ENCODE measurements around the gene RBP5. TPM values are rescaled to one million over a fixed set of nuclear protein-coding genes. Genes with fewer than 3 reads are reported as not detected.

Gene RBP5
- total and polyA plus RNA-seq, 10 of the 15 experiments (the other 5 are each of a cell fraction or from before 2014, with no cell fraction given), result 0.11 to 1.1 (median 0.31) TPM; not detected in 4

- TF ChIP-seq SUZ12 (IDR thresholded peaks at IDR 0.05; ENCODE audit: unreplicated experiment), result no peak
- no peak for TF ChIP-seq POU2F2 (IDR thresholded peaks at IDR 0.05; ENCODE audit: borderline replicate concordance, low read depth, low read length)
- TF ChIP-seq MEF2B (IDR thresholded peaks at IDR 0.05; ENCODE audit: partially characterized antibody, poor library complexity, severe bottlenecking), result peak; percentile 47
- TF ChIP-seq NR2C2 (IDR thresholded peaks at IDR 0.05; ENCODE audit: borderline replicate concordance, control insufficient read depth, insufficient read length, low read depth), result no peak
- TF ChIP-seq SMAD1 (IDR thresholded peaks at IDR 0.05; ENCODE audit: low read depth, partially characterized antibody), result no peak
- TF ChIP-seq SPI1 (IDR thresholded peaks at IDR 0.05; ENCODE audit: borderline replicate concordance, insufficient read depth, low read depth, low read length), result no peak
- 0 out of 2 replicates have a peak, but pooled peaks have one; percentile 18 for TF ChIP-seq IKZF1 (conservative IDR thresholded peaks at IDR 0.05)
- TF ChIP-seq SMARCA5 (IDR thresholded peaks at IDR 0.05), result no peak
- no peak for TF ChIP-seq ZNF274 (IDR thresholded peaks at IDR 0.05; ENCODE audit: insufficient read depth, insufficient read length)
- TF ChIP-seq HDGF (IDR thresholded peaks at IDR 0.05), result no peak
- no peak for TF ChIP-seq TCF7 (IDR thresholded peaks at IDR 0.05; ENCODE audit: borderline replicate concordance)
- peak; percentile 57 for TF ChIP-seq POLR2A (IDR thresholded peaks at IDR 0.05; ENCODE audit: low read depth, low read length)
- no peak for TF ChIP-seq EP300 (IDR thresholded peaks at IDR 0.05; ENCODE audit: borderline replicate concordance in 1 of 2, control insufficient read depth in 1 of 2, low read depth in 2 of 2, low read length in 2 of 2)
- peak; percentile 47 for TF ChIP-seq USF1 (IDR thresholded peaks at IDR 0.05; ENCODE audit: borderline replicate concordance, extremely low read length, insufficient read depth, low read depth, low read length)
- TF ChIP-seq, protein P1, sequence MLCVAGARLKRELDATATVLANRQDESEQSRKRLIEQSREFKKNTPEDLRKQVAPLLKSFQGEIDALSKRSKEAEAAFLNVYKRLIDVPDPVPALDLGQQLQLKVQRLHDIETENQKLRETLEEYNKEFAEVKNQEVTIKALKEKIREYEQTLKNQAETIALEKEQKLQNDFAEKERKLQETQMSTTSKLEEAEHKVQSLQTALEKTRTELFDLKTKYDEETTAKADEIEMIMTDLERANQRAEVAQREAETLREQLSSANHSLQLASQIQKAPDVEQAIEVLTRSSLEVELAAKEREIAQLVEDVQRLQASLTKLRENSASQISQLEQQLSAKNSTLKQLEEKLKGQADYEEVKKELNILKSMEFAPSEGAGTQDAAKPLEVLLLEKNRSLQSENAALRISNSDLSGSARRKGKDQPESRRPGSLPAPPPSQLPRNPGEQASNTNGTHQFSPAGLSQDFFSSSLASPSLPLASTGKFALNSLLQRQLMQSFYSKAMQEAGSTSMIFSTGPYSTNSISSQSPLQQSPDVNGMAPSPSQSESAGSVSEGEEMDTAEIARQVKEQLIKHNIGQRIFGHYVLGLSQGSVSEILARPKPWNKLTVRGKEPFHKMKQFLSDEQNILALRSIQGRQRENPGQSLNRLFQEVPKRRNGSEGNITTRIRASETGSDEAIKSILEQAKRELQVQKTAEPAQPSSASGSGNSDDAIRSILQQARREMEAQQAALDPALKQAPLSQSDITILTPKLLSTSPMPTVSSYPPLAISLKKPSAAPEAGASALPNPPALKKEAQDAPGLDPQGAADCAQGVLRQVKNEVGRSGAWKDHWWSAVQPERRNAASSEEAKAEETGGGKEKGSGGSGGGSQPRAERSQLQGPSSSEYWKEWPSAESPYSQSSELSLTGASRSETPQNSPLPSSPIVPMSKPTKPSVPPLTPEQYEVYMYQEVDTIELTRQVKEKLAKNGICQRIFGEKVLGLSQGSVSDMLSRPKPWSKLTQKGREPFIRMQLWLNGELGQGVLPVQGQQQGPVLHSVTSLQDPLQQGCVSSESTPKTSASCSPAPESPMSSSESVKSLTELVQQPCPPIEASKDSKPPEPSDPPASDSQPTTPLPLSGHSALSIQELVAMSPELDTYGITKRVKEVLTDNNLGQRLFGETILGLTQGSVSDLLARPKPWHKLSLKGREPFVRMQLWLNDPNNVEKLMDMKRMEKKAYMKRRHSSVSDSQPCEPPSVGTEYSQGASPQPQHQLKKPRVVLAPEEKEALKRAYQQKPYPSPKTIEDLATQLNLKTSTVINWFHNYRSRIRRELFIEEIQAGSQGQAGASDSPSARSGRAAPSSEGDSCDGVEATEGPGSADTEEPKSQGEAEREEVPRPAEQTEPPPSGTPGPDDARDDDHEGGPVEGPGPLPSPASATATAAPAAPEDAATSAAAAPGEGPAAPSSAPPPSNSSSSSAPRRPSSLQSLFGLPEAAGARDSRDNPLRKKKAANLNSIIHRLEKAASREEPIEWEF (IDR thresholded peaks at IDR 0.05; ENCODE audit: insufficient replicate concordance, low read depth, low read length), result no peak
- TF ChIP-seq SUPT20H (IDR thresholded peaks at IDR 0.05; ENCODE audit: borderline replicate concordance, control insufficient read depth, low read depth, low read length), result no peak
- TF ChIP-seq TCF3 (IDR thresholded peaks at IDR 0.05; ENCODE audit: borderline replicate concordance, insufficient read depth, low read depth, low read length), result no peak
- TF ChIP-seq PKNOX1 (IDR thresholded peaks at IDR 0.05), result peak; percentile 98
- TF ChIP-seq ESRRA (IDR thresholded peaks at IDR 0.05; ENCODE audit: low read length), result no peak
- no peak for TF ChIP-seq MEF2A (IDR thresholded peaks at IDR 0.05; ENCODE audit: insufficient read depth, low read depth, low read length)
- TF ChIP-seq CHD2 (IDR thresholded peaks at IDR 0.05; ENCODE audit: borderline replicate concordance, low read depth, low read length), result peak; percentile 81; the same call in 1 of the 2 replicates
- no peak for TF ChIP-seq PAX8 (IDR thresholded peaks at IDR 0.05)
- TF ChIP-seq RAD51 (IDR thresholded peaks at IDR 0.05), result 0 out of 2 replicates have a peak, but pooled peaks have one; percentile 35
Measured at GRCh38 chr12:7129872-7130691, 1.4 kb upstream of the RBP5 start, which contains the start of gene CLSTN3 (continued).
